ENCODE data around the gene MRPS11. TPM values are rescaled to one million over a fixed set of nuclear protein-coding genes. Genes with fewer than 3 reads are reported as not detected.

Gene MRPS11
- total and polyA plus RNA-seq, 2 of the 8 experiments (the other 6 are each of a cell fraction or from before 2014, with no cell fraction given), result 41.4 to 59.2 TPM

- TF ChIP-seq CHD7 (IDR thresholded peaks at IDR 0.05; ENCODE audit: insufficient replicate concordance, low read length) (no peak), SIN3A (conservative IDR thresholded peaks at IDR 0.05 in 1 of 2, IDR thresholded peaks at IDR 0.05 in 1 of 2; ENCODE audit: low read depth in 1 of 2, low read length in 2 of 2) (0 out of 4 replicates have a peak, but pooled peaks of 1 of the 2 experiments have one; percentile 25), SP2 (IDR thresholded peaks at IDR 0.05; ENCODE audit: low read length) (no peak), HDAC6 (IDR thresholded peaks at IDR 0.05; ENCODE audit: low read depth, low read length) (no peak), SP4 (IDR thresholded peaks at IDR 0.05; ENCODE audit: low read length) (no peak), ATF2 (IDR thresholded peaks at IDR 0.05; ENCODE audit: low read length) (no peak), USF2 (IDR thresholded peaks at IDR 0.05; ENCODE audit: low read length) (no peak)
Observed at GRCh38 chr15:88489321-88489720, 21.8 kb downstream of the MRPS11 start (continued).

Measured in H1 (cell line).